ENCODE results near the gene UBAC2. TPM values are rescaled to one million over a fixed set of nuclear protein-coding genes. Genes with fewer than 3 reads are reported as not detected.

UBAC2 gene
- total and polyA plus RNA-seq, 2 donors (not counting 3 experiments of a cell fraction or from before 2014, with no cell fraction given), result 45.7 to 54.4 TPM

DNA sequence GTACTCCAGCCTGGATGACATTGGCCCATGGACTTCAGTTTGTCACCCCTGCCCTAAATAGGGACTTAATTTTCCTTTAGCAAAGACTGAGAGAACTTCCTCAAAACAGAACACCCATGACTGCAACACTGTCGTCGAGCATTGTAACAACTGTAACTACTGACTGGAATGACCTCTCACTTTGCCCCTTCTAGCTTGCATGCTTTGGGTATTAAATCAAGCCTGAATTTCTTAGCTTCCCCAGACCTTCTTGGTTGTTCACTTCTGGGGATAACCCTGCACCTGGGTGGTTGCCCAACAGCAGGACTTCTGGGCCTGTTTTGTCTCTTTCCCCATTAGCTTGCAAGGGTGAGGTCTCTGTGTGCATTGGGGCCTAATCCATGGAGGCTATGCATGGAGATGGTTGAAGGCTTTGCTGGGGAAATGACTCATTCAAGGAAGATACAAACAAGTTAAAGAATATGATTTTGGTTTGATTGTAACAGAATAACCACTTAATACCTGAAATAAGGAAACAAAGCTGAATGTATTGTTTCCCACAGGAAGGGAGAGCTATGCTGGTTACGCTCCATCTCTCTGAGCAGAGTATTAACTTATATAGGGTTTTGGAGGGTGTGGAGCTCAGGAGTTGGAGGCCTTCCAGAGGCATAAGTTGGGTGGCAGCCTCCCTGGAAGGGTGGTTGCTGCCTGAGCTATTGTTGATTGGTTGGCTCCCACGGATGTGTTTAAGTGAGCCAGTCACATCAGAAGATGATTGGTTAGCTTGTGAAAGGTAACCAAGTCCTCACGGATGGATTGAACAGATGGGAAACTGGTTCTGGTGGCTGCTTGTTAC is 34.7 kb upstream of the UBAC2 start:
- Histone ChIP-seq H3K4me1 (ENCODE audit: control insufficient read depth, extremely low read depth, insufficient read depth, low read length) (no peaks in the 10 kb centered on the region), H4K20me1 (replicated peaks; ENCODE audit: control insufficient read depth, extremely low read depth, insufficient read depth, low read length) (no peaks in the 10 kb centered on the region), H3K27me3 (ENCODE audit: control insufficient read depth in 2 of 2, insufficient read depth in 2 of 2, low read length in 2 of 2) (peaks cover 0 to 4% of the 10 kb centered on the region in 2 experiments), H3K4me2 (ENCODE audit: insufficient read depth, low read length) (no peak overlapping the region), H3K27ac (ENCODE audit: insufficient read depth, low read depth, low read length) (no peak overlapping the region), H3K9me3 (replicated peaks; ENCODE audit: control insufficient read depth, insufficient read depth, low read length) (no peaks in the 10 kb centered on the region), H3K9me1 (replicated peaks; ENCODE audit: control insufficient read depth, extremely low read depth, insufficient read depth, low read length) (no peaks in the 10 kb centered on the region), H3K36me3 (ENCODE audit: control insufficient read depth in 2 of 2, extremely low read depth in 1 of 2, insufficient read depth in 2 of 2, low read length in 2 of 2) (no peaks in the 10 kb centered on the region), H3K79me2 (ENCODE audit: control insufficient read depth, insufficient read depth, low read length) (no peaks in the 10 kb centered on the region), H2AFZ (ENCODE audit: low read depth, low read length) (no peak overlapping the region), H3K9ac (replicated peaks; ENCODE audit: extremely low read depth, insufficient read depth, low read length) (no peak overlapping the region), H3K4me3 (replicated peaks in 1 of 3; ENCODE audit: insufficient read depth in 1 of 3, low read depth in 1 of 3, low read length in 3 of 3) (no peak overlapping the region)
- ChIA-PET POLR2A (no interaction called here), CTCF (interaction anchor here (0.7 to 1.0 kb wide), 2 partner anchors 100 to 326 kb away, joined by 3 read pairs; no protein-coding TSS in a partner anchor)
- dilution Hi-C loops (cut with MboI; ENCODE audit: extremely low pct_ligation_motif_present, low sequenced_read_pairs) (loop anchor here (25.0 kb wide), 1 partner anchor 96 kb away; the partner anchor contains the start of gene GPR18), intact Hi-C loops (cut with micrococcal nuclease) (no loop called here)
- no peak for DNase-seq (ENCODE audit: low read depth, low spot score)
- no peak for FAIRE-seq
- TF ChIP-seq FOS (IDR thresholded peaks at IDR 0.05; ENCODE audit: borderline replicate concordance, insufficient read depth, low read length) (no peak), EZH2 (IDR thresholded peaks at IDR 0.05; ENCODE audit: borderline replicate concordance, low read depth, low read length, severe bottlenecking) (no peak), MAX (IDR thresholded peaks at IDR 0.05; ENCODE audit: insufficient read depth, insufficient read length) (no peak), JUN (IDR thresholded peaks at IDR 0.05; ENCODE audit: borderline replicate concordance, insufficient read depth, insufficient read length, low read depth) (no peak), GATA2 (IDR thresholded peaks at IDR 0.05; ENCODE audit: insufficient read depth, insufficient read length, low read depth, low read length) (no peak), POLR2A (IDR thresholded peaks at IDR 0.05; ENCODE audit: low read depth, low read length) (no peak), MYC (IDR thresholded peaks at IDR 0.05; ENCODE audit: low read depth, low read length) (no peak)
- BruUV-seq (replicated peaks), result no TSS peak
